Neural cell (in vitro differentiated cells): ENCODE results near the gene GTPBP6. TPM values are rescaled to one million over a fixed set of nuclear protein-coding genes. Genes with fewer than 3 reads are reported as not detected.

ENCODE experiments used
- H2AFZ ChIP-seq: fragments of 200-600, 300-800 bp; sonication (generic), shearing (Covaris generic); 2 replicates; pipeline ENCODE4 v1.6.0; 2014; ENCODE audit warnings: low read depth, mild to moderate bottlenecking, antibody characterized with exemption, low read length, moderate library complexity
- H3F3A ChIP-seq: fragments of 200-600 bp; shearing (Covaris generic); 2 replicates; pipeline ENCODE4 v1.6.1; 2016; ENCODE audit warnings: mild to moderate bottlenecking, moderate library complexity, mixed read lengths, antibody characterized with exemption, low read length; ENCODE audit not compliant: insufficient read depth, poor library complexity, severe bottlenecking
- H3K27ac ChIP-seq: fragments of 200-600, 300-800 bp; sonication (generic), shearing (Covaris generic); 2 replicates; pipeline ENCODE4 v1.5.1; 2014; ENCODE audit warnings: mild to moderate bottlenecking, low read length, moderate library complexity
- H3K27me3 ChIP-seq: fragments of 300-800, 200-600 bp; sonication (generic), shearing (Covaris generic); 2 replicates; pipeline ENCODE4 v1.6.0; 2014; ENCODE audit warnings: mild to moderate bottlenecking, low read depth, low read length, moderate library complexity; ENCODE audit not compliant: insufficient read depth
- H3K36me3 ChIP-seq: fragments of 300-800, 200-600 bp; sonication (generic), shearing (Covaris generic); 2 replicates; pipeline ENCODE4 v1.5.1; 2014; ENCODE audit warnings: mild to moderate bottlenecking, antibody characterized with exemption, low read length, moderate library complexity; ENCODE audit not compliant: insufficient read depth
- H3K4me2 ChIP-seq: fragments of 300-800, 200-600 bp; sonication (generic), shearing (Covaris generic); 2 replicates; pipeline ENCODE4 v1.6.0; 2014; ENCODE audit warnings: mild to moderate bottlenecking, low read length
- H3K4me3 ChIP-seq: fragments of 300-800, 200-600 bp; sonication (generic), shearing (Covaris generic); 2 replicates; pipeline ENCODE4 v1.5.1; 2014; ENCODE audit warnings: mild to moderate bottlenecking, low read length, moderate library complexity
- H3K79me2 ChIP-seq: fragments of 200-600 bp; shearing (Covaris generic); replicated peaks from 2 replicates; pipeline ENCODE4 v1.6.0; 2014; ENCODE audit warnings: mild to moderate bottlenecking, low read length, moderate library complexity; ENCODE audit not compliant: insufficient read depth
- H3K9ac ChIP-seq: fragments of 300-800, 200-600 bp; sonication (generic), shearing (Covaris generic); 2 replicates; pipeline ENCODE4 v1.6.1; 2016; ENCODE audit warnings: mild to moderate bottlenecking, low read length, mixed read lengths
- H3K9me2 ChIP-seq: fragments of 200-600 bp; shearing (Covaris generic); 2 replicates; pipeline ENCODE4 v1.6.1; 2016; ENCODE audit warnings: mild to moderate bottlenecking, low read length, mixed read lengths; ENCODE audit not compliant: insufficient read depth
- H3K9me3 ChIP-seq: fragments of 200-600, 300-800 bp; sonication (generic), shearing (Covaris generic); 2 replicates; pipeline ENCODE4 v1.6.1; 2016; ENCODE audit warnings: mild to moderate bottlenecking, mixed run types, low read length, moderate library complexity, mixed read lengths
- H4K20me1 ChIP-seq: fragments of 200-600 bp; shearing (Covaris generic); 2 replicates; pipeline ENCODE4 v1.6.1; 2016; ENCODE audit warnings: mild to moderate bottlenecking, mixed run types; ENCODE audit not compliant: insufficient read depth
- EP300 ChIP-seq: fragments of 450-650 bp; conservative IDR thresholded peaks from 2 replicates; pipeline ENCODE4 v1.6.1; 2014; ENCODE audit warnings: antibody characterized with exemption, mild to moderate bottlenecking, moderate library complexity; ENCODE audit not compliant: poor library complexity, severe bottlenecking
- EZH2 ChIP-seq: fragments of 200-600, 300-800 bp; shearing (Covaris generic), sonication (generic); IDR thresholded peaks from 2 replicates; pipeline ENCODE4 v1.6.1; 2014; ENCODE audit warnings: antibody characterized with exemption, low read length, borderline replicate concordance, mild to moderate bottlenecking; ENCODE audit not compliant: insufficient read depth, poor library complexity, severe bottlenecking
- MXI1 ChIP-seq: fragments of 450-650 bp; conservative IDR thresholded peaks from 2 replicates; pipeline ENCODE4 v1.6.1; 2014; ENCODE audit warnings: antibody characterized with exemption, mild to moderate bottlenecking; ENCODE audit not compliant: poor library complexity, severe bottlenecking
- POLR2AphosphoS5 ChIP-seq: IDR thresholded peaks from 2 replicates; pipeline ENCODE4 v1.6.1; 2012
- RAD21 ChIP-seq: fragments of 450-650 bp; conservative IDR thresholded peaks from 2 replicates; pipeline ENCODE4 v1.6.1; 2014; ENCODE audit warnings: antibody characterized with exemption, mild to moderate bottlenecking, moderate library complexity
- SMC3 ChIP-seq: fragments of 450-650 bp; conservative IDR thresholded peaks from 2 replicates; pipeline ENCODE4 v1.6.1; 2014; ENCODE audit warnings: antibody characterized with exemption, mild to moderate bottlenecking, moderate library complexity; ENCODE audit not compliant: poor library complexity
- TAF1 ChIP-seq: IDR thresholded peaks from 2 replicates; pipeline ENCODE4 v1.6.1; 2012; ENCODE audit warnings: low read depth
- polyA plus RNA-seq: library from polyadenylated mRNA; depleted of rRNA; stranded (reverse); fragments of >200 nt; gene quantifications from 2 replicates; pipeline ENCODE4 v1.2.3, GENCODE V29; 2014
- TF ChIP-seq, protein P1 (sequence below): IDR thresholded peaks from 2 replicates; pipeline ENCODE4 v1.6.1; 2012; ENCODE audit warnings: borderline replicate concordance
- TF ChIP-seq, protein P2 (sequence below): fragments of 450-650 bp; IDR thresholded peaks from 2 replicates; pipeline ENCODE4 v1.5.1; 2014; ENCODE audit warnings: antibody characterized with exemption, mild to moderate bottlenecking, moderate library complexity; ENCODE audit not compliant: poor library complexity, severe bottlenecking

Gene GTPBP6
- polyA plus RNA-seq, 1 donor from 2014 or later: 23.6 TPM

DNA sequence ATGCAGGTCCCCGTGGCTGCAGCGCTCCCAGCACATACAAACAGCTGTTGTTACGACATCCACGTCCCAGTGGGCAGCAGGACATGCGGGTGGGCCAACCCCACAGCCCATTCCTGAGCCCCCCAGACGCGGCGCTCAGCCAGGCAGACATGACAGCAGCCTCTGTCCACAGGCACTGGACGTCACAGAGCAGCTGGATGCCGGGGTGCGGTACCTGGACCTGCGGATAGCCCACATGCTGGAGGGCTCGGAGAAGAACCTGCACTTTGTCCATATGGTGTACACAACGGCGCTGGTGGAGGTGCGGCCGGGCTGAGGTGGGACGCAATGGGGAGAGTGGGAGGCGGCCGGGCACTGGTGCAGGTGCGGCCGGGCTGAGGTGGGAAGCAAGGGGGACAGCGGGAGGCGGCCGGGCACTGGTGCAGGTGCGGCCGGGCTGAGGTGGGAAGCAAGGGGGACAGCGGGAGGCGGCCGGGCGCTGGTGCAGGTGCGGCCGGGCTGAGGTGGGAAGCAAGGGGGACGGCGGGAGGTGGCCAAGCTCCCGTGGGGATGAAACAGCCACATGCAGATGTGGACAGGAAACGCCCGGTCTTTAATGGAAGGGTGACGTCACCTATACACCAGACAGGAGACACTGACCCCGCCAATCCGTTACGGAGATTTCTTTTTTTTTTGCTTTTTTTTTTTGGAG lies 28.0 kb downstream of the GTPBP6 start:
- TF ChIP-seq, protein P1, sequence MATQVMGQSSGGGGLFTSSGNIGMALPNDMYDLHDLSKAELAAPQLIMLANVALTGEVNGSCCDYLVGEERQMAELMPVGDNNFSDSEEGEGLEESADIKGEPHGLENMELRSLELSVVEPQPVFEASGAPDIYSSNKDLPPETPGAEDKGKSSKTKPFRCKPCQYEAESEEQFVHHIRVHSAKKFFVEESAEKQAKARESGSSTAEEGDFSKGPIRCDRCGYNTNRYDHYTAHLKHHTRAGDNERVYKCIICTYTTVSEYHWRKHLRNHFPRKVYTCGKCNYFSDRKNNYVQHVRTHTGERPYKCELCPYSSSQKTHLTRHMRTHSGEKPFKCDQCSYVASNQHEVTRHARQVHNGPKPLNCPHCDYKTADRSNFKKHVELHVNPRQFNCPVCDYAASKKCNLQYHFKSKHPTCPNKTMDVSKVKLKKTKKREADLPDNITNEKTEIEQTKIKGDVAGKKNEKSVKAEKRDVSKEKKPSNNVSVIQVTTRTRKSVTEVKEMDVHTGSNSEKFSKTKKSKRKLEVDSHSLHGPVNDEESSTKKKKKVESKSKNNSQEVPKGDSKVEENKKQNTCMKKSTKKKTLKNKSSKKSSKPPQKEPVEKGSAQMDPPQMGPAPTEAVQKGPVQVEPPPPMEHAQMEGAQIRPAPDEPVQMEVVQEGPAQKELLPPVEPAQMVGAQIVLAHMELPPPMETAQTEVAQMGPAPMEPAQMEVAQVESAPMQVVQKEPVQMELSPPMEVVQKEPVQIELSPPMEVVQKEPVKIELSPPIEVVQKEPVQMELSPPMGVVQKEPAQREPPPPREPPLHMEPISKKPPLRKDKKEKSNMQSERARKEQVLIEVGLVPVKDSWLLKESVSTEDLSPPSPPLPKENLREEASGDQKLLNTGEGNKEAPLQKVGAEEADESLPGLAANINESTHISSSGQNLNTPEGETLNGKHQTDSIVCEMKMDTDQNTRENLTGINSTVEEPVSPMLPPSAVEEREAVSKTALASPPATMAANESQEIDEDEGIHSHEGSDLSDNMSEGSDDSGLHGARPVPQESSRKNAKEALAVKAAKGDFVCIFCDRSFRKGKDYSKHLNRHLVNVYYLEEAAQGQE: no peak
- TF ChIP-seq EZH2: no peak
- TF ChIP-seq, protein P2, sequence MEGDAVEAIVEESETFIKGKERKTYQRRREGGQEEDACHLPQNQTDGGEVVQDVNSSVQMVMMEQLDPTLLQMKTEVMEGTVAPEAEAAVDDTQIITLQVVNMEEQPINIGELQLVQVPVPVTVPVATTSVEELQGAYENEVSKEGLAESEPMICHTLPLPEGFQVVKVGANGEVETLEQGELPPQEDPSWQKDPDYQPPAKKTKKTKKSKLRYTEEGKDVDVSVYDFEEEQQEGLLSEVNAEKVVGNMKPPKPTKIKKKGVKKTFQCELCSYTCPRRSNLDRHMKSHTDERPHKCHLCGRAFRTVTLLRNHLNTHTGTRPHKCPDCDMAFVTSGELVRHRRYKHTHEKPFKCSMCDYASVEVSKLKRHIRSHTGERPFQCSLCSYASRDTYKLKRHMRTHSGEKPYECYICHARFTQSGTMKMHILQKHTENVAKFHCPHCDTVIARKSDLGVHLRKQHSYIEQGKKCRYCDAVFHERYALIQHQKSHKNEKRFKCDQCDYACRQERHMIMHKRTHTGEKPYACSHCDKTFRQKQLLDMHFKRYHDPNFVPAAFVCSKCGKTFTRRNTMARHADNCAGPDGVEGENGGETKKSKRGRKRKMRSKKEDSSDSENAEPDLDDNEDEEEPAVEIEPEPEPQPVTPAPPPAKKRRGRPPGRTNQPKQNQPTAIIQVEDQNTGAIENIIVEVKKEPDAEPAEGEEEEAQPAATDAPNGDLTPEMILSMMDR: no peak
- no peak for TF ChIP-seq RAD21
- TF ChIP-seq EP300: no peak
- TF ChIP-seq TAF1: no peak
- TF ChIP-seq SMC3: no peak
- peaks cover 5% of the 10 kb centered on the region for H3K36me3 ChIP-seq

DNA sequence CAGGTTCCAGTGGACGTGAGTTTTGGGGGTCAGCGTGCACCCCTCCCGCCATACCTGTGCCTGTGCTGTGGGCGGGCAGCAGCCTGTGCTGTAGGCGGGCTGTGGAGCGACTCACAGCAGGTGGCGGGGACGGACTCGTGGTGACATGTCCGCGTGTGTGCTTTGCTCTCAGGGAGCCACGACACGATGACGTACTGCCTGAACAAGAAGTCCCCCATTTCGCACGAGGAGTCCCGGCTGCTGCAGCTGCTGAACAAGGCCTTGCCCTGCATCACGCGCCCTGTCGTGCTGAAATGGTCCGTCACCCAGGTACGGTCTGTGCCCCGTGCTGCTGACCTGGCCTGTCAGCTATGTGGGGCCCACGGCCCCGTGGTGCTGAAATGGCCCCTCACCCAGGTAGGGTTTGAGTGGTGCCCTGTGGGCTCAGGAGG lies 30.0 kb downstream of the GTPBP6 start:
- Histone ChIP-seq H3K27ac (no peak overlapping the region), H3K9me2 (no peaks in the 10 kb centered on the region), H3K36me3 (peaks cover 11% of the 10 kb centered on the region), H3K79me2 (no peaks in the 10 kb centered on the region), H3K9me3 (peaks cover 7% of the 10 kb centered on the region), H3K9ac (no peak overlapping the region), H3K4me3 (no peak overlapping the region), H4K20me1 (no peaks in the 10 kb centered on the region), H3F3A (no peaks in the 10 kb centered on the region), H3K27me3 (no peaks in the 10 kb centered on the region), H3K4me2 (no peak overlapping the region), H2AFZ (no peak overlapping the region)
- no peak for TF ChIP-seq TAF1
- no peak for TF ChIP-seq POLR2AphosphoS5
- TF ChIP-seq, protein P2: no peak
- TF ChIP-seq, protein P1: no peak
- no peak for TF ChIP-seq RAD21
- TF ChIP-seq SMC3: no peak
- TF ChIP-seq EZH2: no peak
- TF ChIP-seq MXI1: no peak

More for the DNA sequence above, 28.0 kb downstream of the GTPBP6 start:
- Histone ChIP-seq H3K9ac (no peak overlapping the region), H3K79me2 (no peaks in the 10 kb centered on the region), H3F3A (no peaks in the 10 kb centered on the region), H3K4me3 (no peak overlapping the region), H3K27ac (no peak overlapping the region), H3K27me3 (no peaks in the 10 kb centered on the region), H3K4me2 (no peak overlapping the region), H3K9me3 (peaks cover 8% of the 10 kb centered on the region), H4K20me1 (no peaks in the 10 kb centered on the region), H2AFZ (no peak overlapping the region), H3K9me2 (no peaks in the 10 kb centered on the region)
